GM23248 (cell line): ENCODE results near the gene KRT84.

Source experiments
- EZH2 ChIP-seq: fragments of 200-600 bp; sonication (generic); IDR thresholded peaks from 2 replicates; pipeline ENCODE4 v1.6.1; 2018; ENCODE audit warnings: antibody characterized with exemption, mild to moderate bottlenecking; ENCODE audit not compliant: insufficient read depth, poor library complexity, severe bottlenecking
- EZH2phosphoT487 ChIP-seq: fragments of 200-600 bp; sonication (generic); IDR thresholded peaks from 2 replicates; pipeline ENCODE4 v1.6.1; 2018; ENCODE audit warnings: antibody characterized with exemption, moderate library complexity, mild to moderate bottlenecking, low read depth; ENCODE audit not compliant: insufficient read depth

- TF ChIP-seq EZH2phosphoT487 (no peak), EZH2 (no peak)
Measured at GRCh38 chr12:52349196-52349595, 36.3 kb downstream of the KRT84 start.
